GM18861 (cell line): Measurements from ENCODE around the gene TUBB2A.
"Not testable (repeated sequence)": the region's sequence is repeated elsewhere in the genome, so short reads cannot be mapped to it uniquely, and the experiment has no call there.

Experiments used
- ATAC-seq: cut with Tn5 transposase; IDR thresholded peaks from one replicate; pipeline ENCODE4 v1.9.1; 2021; ENCODE audit not compliant: unreplicated experiment

TUBB2A gene

DNA sequence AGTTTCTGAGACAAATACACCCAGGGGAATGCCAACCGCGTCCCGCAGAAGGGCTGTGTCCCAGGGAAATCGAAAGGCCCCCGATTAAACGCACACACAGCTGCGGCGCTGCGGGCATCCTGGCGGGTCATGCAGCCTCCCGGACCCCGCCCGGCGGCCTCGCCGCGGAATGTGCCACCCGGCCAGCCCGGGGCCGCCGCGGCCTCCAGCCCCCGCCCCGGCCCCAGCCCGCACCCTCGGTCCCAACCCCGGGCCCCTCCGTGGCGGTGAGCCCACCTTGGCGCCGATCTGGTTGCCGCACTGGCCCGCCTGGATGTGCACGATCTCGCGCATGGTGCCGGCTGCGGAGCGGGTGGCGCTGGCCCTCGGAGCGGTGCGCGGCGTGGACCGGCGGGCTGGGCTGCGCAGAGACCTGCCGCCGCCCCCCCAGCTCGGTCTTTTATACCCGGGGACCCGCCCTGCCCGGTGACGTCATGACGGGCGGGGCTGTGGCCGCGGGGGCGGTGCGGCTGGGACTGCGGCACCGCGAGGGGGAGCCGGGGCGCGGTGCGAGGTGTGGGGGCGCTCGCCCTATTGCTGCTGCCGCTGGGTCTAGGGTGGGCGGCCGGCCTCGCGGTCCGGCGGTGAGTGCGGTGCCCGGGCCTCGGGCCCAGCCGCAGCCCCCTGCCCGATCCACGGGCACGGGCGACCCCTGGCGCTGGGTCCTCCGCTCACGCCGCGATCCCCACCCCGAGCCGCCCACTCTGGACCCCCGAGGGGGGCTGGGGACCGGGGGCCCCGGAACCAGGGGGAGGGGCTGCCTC is at the start of gene TUBB2A:
Gene TUBB2A, minus strand, starts transcription at position 414 of the 803 bp plus-strand sequence. Its CDS starts 81 bp downstream, at position 333.
- peak; percentile 65 for ATAC-seq

DNA sequence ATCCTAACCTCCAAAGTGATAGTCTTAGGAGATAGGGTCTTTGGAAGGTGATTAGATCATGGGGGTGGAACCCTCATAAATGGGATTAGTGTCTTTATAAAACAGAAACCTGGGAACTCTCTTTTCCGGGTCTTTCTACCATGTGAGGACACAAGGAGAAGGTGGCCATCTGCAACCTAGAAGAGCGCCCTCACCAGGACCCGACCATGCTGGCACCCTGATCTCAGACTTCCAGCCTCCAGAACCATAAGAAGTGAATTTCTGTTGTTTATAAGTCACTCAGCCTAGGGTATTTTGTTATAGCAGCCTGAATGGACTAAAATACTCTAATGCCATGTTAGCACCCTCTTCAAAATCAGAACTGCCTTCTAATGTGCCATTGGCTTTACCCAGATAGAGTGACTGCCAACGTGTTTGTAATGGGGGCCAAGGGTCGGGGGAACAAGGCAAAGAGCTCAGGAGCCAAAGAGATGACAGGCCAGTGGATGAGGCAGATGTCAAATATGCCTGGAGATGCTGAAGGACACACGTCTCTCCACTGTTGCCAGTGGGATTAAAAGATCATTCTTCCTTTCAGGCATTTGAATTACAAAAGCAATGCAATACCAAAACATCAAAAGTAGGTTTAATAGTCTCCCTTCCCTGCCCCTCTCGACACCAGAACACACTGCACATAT is 49.1 kb upstream of the TUBB2A start:
- no peak for ATAC-seq

DNA sequence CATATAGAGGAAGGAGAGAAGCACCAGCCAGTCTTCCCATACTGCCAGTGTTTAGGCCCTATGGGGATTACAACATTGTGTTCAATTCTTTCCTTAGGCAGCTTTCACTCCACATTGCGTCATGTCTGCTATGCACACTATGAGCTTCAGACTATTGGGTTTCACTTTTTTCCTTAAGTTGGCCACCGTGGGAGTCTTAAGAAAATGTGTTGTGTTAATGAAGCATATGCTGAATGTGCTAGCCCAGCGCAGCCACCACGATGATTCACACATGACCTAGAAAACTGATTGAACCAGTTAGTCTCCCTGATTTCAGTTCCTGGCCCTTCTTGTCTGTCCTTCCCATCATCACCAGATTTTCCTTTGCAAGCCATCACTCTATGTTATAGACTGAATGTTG is 48.6 kb upstream of the TUBB2A start:
- ATAC-seq, result no peak

DNA sequence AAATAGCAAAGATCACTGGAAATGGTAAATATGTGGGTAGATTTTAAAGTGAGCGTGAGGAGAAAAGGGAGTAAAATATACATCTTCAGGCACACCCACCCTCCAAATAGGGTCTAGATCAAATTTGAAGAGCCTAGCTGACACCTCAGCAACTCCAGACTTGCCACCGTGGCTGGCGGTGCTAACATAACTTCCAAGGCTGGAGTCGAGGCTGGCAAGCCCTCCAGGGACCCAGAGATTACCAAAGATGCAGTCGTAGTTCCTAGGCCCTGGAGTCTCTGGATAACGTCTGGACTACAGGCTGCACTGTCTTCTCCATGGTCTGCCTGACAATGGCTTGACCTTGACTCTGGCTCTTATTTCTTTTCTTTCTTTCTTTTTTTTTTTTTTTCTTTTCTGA is 47.6 kb upstream of the TUBB2A start:
- no peak for ATAC-seq

DNA sequence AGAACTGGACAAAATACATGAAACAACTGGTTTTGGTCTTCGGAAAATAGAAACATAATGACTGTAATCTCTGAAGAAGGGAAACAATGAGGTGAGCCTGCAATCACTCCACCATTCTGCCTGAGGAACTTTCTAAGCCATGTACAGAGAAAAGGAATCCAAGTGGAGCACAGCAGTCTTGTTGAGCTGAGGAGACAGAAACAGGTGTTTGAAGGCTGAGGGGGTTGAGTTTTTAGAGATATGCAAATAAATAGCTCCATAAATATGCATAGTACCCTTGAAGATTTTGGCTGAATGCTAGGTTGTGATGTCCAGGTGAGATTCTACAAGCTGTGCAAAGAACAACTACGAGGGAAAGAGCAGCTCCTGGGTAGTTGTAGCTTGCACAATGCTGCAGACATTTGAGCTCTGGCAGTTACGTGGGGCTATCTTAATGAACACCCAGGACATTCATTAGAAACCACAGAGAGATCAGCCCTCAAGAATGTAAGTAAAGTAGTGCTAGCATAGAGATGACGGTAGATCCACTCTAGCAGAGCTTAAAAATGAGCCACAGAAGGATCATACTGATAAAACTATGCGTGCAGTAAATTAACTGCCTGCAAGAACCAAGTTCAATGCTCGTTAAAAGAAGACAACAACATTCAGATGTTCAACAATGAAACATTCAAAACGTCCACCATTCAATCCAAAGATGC is 45.8 kb upstream of the TUBB2A start:
- ATAC-seq, result no peak

DNA sequence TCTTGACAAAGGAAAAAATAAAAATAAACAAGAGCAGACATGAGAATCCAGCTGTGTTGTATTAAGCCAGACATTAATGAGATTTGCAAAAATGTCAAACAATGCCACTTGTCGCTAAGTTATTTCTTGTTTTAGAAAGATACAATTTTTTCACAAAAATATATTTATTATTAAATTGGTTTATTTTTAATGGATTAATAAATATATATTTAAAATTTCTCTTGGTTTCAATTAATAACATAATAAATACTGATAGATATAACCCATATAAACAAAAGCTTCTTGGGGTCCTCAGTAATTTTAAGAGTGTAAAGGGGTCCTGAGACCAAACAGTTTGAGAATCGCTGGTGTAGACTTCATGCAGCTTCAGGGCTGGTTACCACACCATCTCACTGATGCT is 44.0 kb upstream of the TUBB2A start:
- ATAC-seq, result no peak

DNA sequence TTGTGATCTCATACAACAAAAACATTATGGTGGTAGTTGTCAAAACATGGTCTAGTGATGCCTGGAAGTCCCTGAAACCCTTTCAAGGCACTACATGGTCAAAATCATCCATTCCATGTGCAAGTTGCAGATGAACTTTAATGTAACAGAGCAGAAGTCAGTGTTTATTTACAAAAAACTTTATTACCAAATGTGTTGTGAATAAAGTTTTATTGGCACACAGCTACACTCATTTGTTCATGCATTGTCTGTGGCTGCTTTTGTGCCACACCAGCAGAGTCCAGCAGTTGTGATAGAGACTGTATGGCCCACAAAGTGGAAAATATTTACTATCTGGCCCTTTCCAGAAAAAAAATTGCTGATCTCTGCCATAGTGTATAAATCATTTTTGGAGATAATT is 43.3 kb upstream of the TUBB2A start:
- no peak for ATAC-seq

DNA sequence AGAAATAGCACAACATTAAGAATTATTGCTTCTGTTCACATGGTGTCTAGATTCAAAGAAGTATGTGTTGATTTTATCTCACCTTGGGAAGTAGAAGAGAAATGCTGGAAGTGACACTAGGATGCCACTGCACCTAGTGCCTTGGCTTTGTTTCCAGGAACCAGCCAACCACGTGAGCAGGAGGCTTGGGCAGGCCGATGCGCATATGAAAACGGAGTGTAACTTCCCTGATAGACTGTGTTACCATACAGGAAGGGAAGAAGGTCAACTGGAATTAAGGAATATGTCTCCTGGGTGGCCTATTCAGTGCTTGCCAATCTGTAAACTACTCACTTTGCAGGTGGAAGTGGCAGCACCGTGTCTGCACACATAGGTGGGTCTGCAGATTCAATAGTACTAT is 42.0 kb upstream of the TUBB2A start:
- ATAC-seq, result no peak

DNA sequence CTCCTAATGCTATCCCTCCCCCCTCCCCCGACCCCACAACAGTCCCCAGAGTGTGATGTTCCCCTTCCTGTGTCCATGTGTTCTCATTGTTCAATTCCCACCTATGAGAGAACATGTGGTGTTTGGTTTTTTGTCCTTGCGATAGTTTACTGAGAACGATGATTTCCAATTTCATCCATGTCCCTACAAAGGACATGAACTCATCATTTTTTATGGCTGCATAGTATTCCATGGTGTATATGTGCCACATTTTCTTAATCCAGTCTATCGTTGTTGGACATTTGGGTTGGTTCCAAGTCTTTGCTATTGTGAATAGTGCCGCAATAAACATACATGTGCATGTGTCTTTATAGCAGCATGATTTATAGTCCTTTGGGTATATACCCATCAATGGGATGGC is 40.4 kb upstream of the TUBB2A start:
- not testable (repeated sequence) for ATAC-seq

DNA sequence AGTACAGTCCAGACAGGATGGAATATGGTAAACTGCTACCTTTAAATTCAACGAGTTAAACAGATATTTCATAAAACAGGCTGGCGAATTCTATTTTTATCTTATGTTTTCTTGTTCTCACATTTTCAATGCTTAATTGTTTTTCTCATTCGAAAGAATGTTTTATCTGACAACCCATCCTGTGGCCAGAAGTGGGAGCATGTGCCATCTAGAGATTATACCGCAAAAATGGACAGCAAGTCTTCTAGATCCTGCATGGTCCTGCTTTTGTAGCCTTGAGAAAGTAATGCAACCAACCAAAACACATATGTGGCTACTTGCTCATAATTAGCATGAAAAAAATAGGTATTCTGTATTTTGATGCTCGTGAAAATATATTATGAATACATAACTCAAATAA is 39.4 kb upstream of the TUBB2A start:
- no peak for ATAC-seq

DNA sequence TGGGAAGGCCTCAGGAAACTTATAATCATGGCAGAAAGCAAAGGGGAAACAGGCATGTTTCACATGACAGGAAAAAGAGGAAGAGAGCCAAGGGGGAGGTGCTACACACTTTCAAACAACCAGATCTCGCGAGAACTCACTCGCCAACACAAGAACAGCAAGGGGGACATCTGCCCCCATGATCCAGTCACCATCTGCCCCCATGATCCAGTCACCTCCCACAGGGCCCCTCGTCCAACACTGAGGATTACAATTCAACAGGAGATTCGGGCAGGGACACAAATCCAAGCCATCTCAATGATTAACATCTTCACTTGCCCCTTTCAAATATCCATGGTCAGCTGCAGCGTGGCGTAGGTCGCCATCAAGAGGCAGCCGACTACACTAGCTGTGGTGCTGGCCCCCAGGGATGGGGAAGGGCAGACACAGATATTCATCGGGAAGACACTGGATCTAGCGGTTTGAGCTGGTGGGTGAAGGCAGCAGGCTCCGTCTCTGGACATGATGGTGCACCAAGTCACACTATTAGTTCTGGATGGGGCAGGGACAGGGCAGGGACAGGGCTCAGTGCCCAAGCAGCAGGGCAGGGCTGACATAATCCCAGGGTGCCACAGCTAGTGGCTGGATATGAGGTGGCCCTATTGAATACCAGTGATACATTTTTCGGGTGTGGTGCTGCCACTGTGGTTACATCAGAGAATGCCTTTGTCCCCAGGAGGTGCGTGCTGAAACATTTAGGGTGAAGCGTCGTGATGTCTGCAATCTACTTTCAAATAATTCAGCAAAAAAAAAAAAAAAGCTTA is 38.6 kb upstream of the TUBB2A start:
- ATAC-seq, result no peak

DNA sequence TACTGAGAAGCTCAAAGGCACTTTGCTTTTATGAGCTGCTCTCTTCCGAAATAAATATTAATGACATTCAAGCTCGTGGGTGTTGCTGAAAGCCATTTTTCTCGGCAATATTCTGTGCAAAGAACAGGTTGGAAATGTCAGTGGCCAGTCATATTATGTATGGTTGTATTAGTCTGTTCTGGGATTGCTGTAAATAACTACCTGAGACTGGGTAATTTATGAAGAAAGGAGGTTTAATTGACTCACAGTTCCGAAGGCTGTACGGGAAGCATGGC is 38.0 kb upstream of the TUBB2A start:
- no peak for ATAC-seq

DNA sequence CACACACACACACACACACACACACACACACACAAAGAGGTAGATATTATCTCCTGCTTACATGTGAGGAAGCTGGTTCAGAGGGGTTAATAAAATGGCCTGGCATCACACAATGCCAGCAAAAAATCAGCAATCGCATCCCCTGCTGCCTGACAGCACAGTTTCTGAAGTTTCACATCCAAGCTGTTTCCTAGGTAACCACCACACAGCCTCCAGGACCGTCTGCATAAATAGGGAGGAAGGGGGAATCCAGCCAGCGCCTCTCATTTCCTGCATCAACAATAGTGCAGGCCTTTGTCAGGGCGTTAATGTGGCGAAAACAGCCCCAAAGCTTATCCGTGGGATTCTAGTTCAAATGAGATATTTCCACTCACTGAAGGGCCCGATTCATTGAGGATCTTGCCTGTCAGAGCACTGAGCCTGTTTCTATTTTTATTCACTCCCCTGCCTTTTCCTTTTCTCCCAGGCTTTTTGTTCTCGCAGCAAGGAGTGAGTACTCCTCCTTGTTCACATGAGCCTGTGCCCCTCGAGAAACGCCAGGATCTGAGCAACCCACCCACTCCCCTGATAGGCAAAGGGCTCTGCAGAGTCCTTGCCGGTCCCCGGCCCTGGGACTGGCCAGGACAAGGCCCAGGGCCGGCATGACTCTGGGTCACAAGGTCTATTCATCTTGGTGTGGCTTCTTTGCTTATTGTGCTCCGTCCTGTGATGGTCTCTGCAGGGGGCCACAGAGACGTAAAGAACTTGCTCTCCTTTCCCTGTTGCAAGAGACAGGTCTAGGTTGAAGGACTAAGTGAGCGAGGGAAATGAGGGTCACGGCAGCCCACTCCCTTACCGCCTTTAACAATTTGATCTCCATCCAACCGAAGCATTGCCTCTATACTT is 37.4 kb upstream of the TUBB2A start:
- no peak for ATAC-seq

DNA sequence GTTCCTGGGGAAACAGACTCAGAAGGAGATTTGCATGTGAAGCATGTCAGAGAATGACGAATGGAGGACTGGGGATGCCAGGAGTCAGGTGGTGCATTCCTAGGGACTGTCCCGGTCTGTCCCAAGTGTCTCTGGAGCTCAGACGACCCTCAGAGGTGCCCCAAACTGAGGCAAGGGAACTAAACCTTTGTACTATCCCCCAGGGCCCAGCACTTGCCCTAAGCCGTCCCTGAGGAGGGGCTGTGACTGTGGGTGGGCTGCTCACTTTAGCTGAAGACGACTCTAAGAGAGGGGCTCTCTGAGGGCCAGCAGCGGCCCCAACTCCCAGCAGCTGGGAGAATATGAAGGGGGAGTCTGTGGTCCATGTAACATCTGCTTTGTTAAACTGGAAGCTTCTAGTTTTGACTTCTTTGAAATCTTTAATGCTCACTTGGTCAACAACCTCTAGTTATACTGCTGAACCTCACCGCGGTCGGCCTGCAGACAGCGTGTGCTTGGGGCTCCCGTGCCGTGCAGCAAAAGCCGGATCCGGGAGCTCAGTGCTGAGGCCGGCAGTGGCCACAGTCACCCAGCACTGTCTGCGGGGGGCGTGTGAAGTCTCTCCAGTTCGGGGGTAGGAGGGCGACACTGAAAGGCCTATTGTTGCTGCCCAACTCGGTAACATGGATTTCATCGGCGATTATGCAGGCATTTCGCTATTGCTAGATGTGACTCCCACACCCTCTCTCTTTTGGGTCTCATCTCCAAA is 35.9 kb upstream of the TUBB2A start:
- no peak for ATAC-seq

DNA sequence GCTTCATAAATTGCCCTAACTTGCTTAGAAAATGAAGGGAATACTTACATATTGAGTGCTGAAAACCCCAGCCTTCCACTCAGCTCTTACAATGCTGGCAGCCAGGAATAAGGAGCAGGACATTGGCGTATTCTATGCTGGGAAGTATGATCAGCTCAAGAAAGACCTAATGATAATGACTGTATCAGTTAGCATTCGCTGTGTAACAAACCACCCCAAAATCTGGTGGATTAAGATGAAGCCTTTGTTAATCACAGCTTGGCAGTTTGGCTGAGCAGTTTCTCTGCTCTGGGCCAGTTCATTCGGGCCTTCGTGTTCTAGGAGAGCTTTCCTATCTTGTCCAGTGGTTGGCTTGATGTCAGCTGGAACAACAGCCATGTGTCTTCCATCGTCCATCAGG is 33.4 kb upstream of the TUBB2A start:
- no peak for ATAC-seq

DNA sequence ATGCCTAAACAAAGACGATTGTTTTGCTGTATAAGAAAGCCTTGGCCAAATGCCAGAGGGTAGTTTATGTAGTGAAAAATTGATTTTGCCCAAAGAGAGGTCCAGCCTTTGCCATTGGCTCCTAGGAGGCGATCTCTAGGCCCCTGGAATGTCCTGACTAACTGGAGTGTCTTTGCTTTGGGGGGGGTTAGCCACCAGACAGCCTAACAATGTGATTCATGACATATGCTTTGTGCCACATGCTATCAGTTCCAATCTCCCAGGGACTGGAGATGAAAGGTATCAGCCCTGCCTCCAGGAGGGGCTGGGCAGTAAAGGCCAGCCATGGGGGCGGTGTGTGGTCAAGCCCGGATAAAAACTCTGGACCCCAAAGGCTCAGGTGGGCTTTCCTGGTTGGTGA is 32.7 kb upstream of the TUBB2A start:
- ATAC-seq, result no peak

DNA sequence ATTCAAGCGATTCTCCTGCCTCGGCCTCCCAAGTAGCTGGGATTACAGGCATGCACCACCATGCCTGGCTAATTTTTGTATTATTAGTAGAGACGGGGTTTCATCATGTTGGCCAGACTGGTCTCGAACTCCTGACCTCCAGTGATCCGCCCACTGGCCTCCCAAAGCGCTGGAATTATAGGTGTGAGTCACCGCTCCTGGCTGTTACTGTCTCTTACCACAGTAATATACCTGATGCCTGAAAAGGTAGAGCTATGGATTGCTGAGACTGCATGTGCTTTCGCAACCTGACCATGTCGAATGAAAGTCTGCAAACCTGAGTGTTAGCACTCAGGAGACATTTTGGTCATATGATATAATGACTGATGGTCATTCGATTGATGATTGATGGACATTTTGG is 31.8 kb upstream of the TUBB2A start:
- ATAC-seq, result not testable (repeated sequence)

DNA sequence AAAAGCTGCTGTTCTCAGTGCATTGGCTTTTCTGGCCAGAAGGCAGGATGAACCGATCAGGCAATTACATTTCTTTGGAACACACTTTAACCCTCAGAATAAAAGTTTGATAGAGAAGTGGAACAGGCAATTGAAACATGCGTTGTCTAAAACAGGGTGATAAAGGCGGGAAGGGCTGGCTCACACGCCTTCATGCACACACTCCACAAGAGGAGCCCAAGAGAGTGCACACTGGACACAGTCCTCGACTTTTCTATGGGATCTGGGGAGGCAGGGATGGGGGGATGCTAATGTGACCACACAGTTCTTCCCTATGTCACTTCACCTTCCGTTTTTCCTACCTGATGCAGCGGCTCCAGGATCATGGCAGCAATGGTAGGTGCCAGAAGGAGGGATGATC is 30.9 kb upstream of the TUBB2A start:
- ATAC-seq, result no peak

DNA sequence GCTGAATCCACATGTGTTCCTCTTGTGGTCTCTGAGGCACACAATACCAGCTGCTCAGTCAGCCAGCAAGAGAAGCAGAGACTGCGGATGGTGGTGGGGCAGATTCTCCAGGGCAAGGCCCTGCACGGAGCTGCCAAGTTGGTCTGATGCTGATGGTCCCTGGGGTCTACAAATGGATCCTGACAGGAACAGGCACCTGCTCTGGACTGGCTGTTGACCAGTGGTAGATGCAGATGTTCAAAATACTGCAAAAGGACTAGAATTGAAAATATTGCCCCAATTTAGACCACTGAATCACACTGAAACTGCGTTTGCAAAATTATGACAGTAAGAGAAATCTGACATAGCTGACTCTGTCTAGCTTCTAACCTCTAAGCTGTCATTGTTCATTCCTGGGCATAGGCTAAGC is 29.6 kb upstream of the TUBB2A start:
- no peak for ATAC-seq

DNA sequence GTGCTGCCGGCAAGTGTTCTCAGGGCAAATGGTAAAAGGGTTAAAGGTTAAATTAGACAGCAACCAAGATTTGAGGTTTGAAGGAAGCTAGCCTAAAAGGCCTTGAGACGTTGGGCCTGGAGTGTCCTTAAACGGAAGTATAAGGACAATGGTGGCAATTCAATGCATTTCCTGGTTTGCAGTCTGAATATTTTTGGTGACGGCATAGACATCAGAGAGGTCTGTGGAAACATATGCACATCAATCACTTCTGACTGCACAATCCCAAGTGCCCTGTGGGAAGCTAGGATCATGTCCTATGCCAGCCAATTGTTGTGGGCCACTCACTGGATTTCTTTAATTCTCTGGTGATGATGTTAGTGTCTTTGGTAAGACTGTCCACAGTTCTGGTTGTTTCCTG is 25.7 kb upstream of the TUBB2A start:
- ATAC-seq, result no peak
